ENCODE measurements around the gene ACLY.

GRCh38 chr17:41893384-41893783, 25.4 kb downstream of the ACLY start:
- TF ChIP-seq CTCF (IDR thresholded peaks at IDR 0.05) = no peak
- TF ChIP-seq POLR2A (IDR thresholded peaks at IDR 0.05) = no peak
